H9 (cell line): ENCODE measurements around the gene CYLC1. TPM values are rescaled to one million over a fixed set of nuclear protein-coding genes. Genes with fewer than 3 reads are reported as not detected.

ENCODE experiments used
- DNase-seq: peaks from one replicate; pipeline ENCODE4 v3.0.0-alpha.2; 2017
- H2AFZ ChIP-seq: one replicate; pipeline ENCODE4 v1.6.1; 2013; ENCODE audit warnings: mild to moderate bottlenecking, low read length, control low read depth, moderate library complexity
- H2AK5ac ChIP-seq: 2 replicates; pipeline ENCODE4 v1.6.1; 2013; ENCODE audit warnings: low read length, control low read depth, mixed read lengths; ENCODE audit not compliant: insufficient read length
- H2BK120ac ChIP-seq: one replicate; pipeline ENCODE4 v1.6.1; 2013; ENCODE audit warnings: low read depth, mild to moderate bottlenecking, low read length, control low read depth, inconsistent platforms; ENCODE audit not compliant: poor library complexity, severe bottlenecking
- H2BK12ac ChIP-seq: 2 replicates; pipeline ENCODE4 v1.6.1; 2013; ENCODE audit warnings: low read length, control low read depth, mixed read lengths, low read depth; ENCODE audit not compliant: insufficient read length
- H2BK15ac ChIP-seq: 2 replicates; pipeline ENCODE4 v1.6.1; 2013; ENCODE audit warnings: low read depth, low read length, control low read depth
- H2BK20ac ChIP-seq: one replicate; pipeline ENCODE4 v1.6.1; 2013; ENCODE audit warnings: low read depth, mild to moderate bottlenecking, low read length, control low read depth, inconsistent platforms; ENCODE audit not compliant: poor library complexity, severe bottlenecking
- H2BK5ac ChIP-seq: 2 replicates; pipeline ENCODE4 v1.6.1; 2013; ENCODE audit warnings: low read length, control low read depth, mixed read lengths; ENCODE audit not compliant: insufficient read length
- H3K14ac ChIP-seq: 2 replicates; pipeline ENCODE4 v1.6.1; 2013; ENCODE audit warnings: low read length, control low read depth; ENCODE audit not compliant: insufficient read depth
- H3K18ac ChIP-seq: 2 replicates; pipeline ENCODE4 v1.6.1; 2013; ENCODE audit warnings: low read depth, mild to moderate bottlenecking, mixed read lengths, low read length, control low read depth; ENCODE audit not compliant: insufficient read length
- H3K23ac ChIP-seq: 2 replicates; pipeline ENCODE4 v1.6.1; 2013; ENCODE audit warnings: low read length, control low read depth, mixed read lengths, low read depth; ENCODE audit not compliant: insufficient read length
- H3K23me2 ChIP-seq: 2 replicates; pipeline ENCODE4 v1.6.1; 2013; ENCODE audit warnings: low read depth, mild to moderate bottlenecking, mixed read lengths, low read length, control low read depth; ENCODE audit not compliant: insufficient read length, poor library complexity, severe bottlenecking
- H3K27ac ChIP-seq: 2 replicates; pipeline ENCODE4 v1.5.1; 2013; ENCODE audit warnings: low read length, control low read depth, mixed read lengths, low read depth; ENCODE audit not compliant: insufficient read length
- H3K27me3 ChIP-seq: 2 replicates; pipeline ENCODE4 v1.6.1; 2013; ENCODE audit warnings: low read length, control low read depth, inconsistent platforms; ENCODE audit not compliant: insufficient read depth
- H3K4ac ChIP-seq: 2 replicates; pipeline ENCODE4 v1.6.1; 2013; ENCODE audit warnings: low read depth, mild to moderate bottlenecking, control low read depth, inconsistent platforms, low read length, moderate library complexity
- H3K4me1 ChIP-seq: 2 replicates; pipeline ENCODE4 v1.6.1; 2013; ENCODE audit warnings: low read length, control low read depth, inconsistent platforms; ENCODE audit not compliant: insufficient read depth
- H3K4me2 ChIP-seq: 2 replicates; pipeline ENCODE4 v1.6.1; 2013; ENCODE audit warnings: low read length, control low read depth, mixed read lengths; ENCODE audit not compliant: insufficient read length, insufficient read depth
- H3K56ac ChIP-seq: 2 replicates; pipeline ENCODE4 v1.6.1; 2013; ENCODE audit warnings: low read depth, mild to moderate bottlenecking, mixed read lengths, low read length, control low read depth; ENCODE audit not compliant: insufficient read length
- H3K79me1 ChIP-seq: 2 replicates; pipeline ENCODE4 v1.6.1; 2013; ENCODE audit warnings: low read depth, mild to moderate bottlenecking, moderate library complexity, low read length, control low read depth, inconsistent platforms; ENCODE audit not compliant: insufficient read depth, poor library complexity, severe bottlenecking
- H3K79me2 ChIP-seq: 2 replicates; pipeline ENCODE4 v1.6.1; 2013; ENCODE audit warnings: low read length, control low read depth, inconsistent platforms; ENCODE audit not compliant: insufficient read depth
- H3K9ac ChIP-seq: 2 replicates; pipeline ENCODE4 v1.6.1; 2013; ENCODE audit warnings: low read length, control low read depth, mixed read lengths; ENCODE audit not compliant: insufficient read length; ENCODE audit errors: extremely low read depth
- H3K9me3 ChIP-seq: one replicate; pipeline ENCODE4 v1.6.1; 2013; ENCODE audit warnings: low read depth, low read length, inconsistent platforms; ENCODE audit not compliant: control insufficient read depth
- H3T11ph ChIP-seq: one replicate; pipeline ENCODE4 v1.6.1; 2013; ENCODE audit warnings: mild to moderate bottlenecking, low read length, control low read depth, inconsistent platforms
- H4K20me1 ChIP-seq: one replicate; pipeline ENCODE4 v1.6.1; 2013; ENCODE audit not compliant: control insufficient read depth, insufficient read length, insufficient read depth
- H4K5ac ChIP-seq: 2 replicates; pipeline ENCODE4 v1.6.1; 2013; ENCODE audit warnings: low read depth, mild to moderate bottlenecking, mixed read lengths, low read length, control low read depth; ENCODE audit not compliant: insufficient read length
- H4K8ac ChIP-seq: replicated peaks from 2 replicates; pipeline ENCODE4 v1.6.1; 2013; ENCODE audit warnings: low read length, control low read depth, mixed read lengths, low read depth; ENCODE audit not compliant: insufficient read length
- H4K91ac ChIP-seq: 2 replicates; pipeline ENCODE4 v1.6.1; 2013; ENCODE audit warnings: low read depth, mild to moderate bottlenecking, moderate library complexity, mixed read lengths, low read length, control low read depth; ENCODE audit not compliant: insufficient read length
- H3K27ac Mint-ChIP-seq, 3 experiments: 2 replicates in 2 of 3; 3 replicates in 1 of 3; pipeline ENCODE4 v1.8.0; 2020 to 2021; ENCODE audit warnings: mixed read lengths in 3 of 3, mild to moderate bottlenecking in 1 of 3, moderate library complexity in 1 of 3
- H3K27me3 Mint-ChIP-seq: 2 replicates; pipeline ENCODE4 v1.8.0; 2021; ENCODE audit warnings: low read depth, mild to moderate bottlenecking, moderate library complexity, mixed read lengths
- H3K36me3 Mint-ChIP-seq, 3 experiments: 2 replicates in 2 of 3; 3 replicates in 1 of 3; pipeline ENCODE4 v1.8.0; 2020 to 2021; ENCODE audit warnings: low read depth in 3 of 3, mixed read lengths in 3 of 3; ENCODE audit not compliant: insufficient read depth in 1 of 3
- H3K4me1 Mint-ChIP-seq, 2 experiments: 2 replicates each; pipeline ENCODE4 v1.8.0; 2020; ENCODE audit warnings: mixed read lengths in 2 of 2
- H3K4me3 Mint-ChIP-seq, 2 experiments: 2 replicates in 1 of 2; 3 replicates in 1 of 2; pipeline ENCODE4 v1.8.0; 2020 to 2021; ENCODE audit warnings: mild to moderate bottlenecking in 2 of 2, mixed read lengths in 2 of 2, moderate library complexity in 1 of 2
- H3K9me3 Mint-ChIP-seq, 2 experiments: 2 replicates in 1 of 2; 3 replicates in 1 of 2; pipeline ENCODE4 v1.8.0; 2020; ENCODE audit warnings: mild to moderate bottlenecking in 2 of 2, mixed read lengths in 2 of 2, moderate library complexity in 1 of 2
- CTCF ChIP-seq: fragments of 200-600 bp; sonication (generic); conservative IDR thresholded peaks from 3 replicates; pipeline ENCODE4 v1.8.0; 2021; ENCODE audit warnings: antibody characterized with exemption, mild to moderate bottlenecking
- WGBS: extraction: QIAGEN DNeasy Blood & Tissue Kit; methylation state at CpG from one replicate; pipeline ENCODE4 v1.1.7; 2013; ENCODE audit warnings: missing lambda C conversion rate, low lambda C conversion rate, mixed read lengths; ENCODE audit not compliant: insufficient read length; ENCODE audit errors: extremely low coverage; 5-methylcytosine and 5-hydroxymethylcytosine counted together
- total RNA-seq: library from RNA; stranded (reverse); gene quantifications from 2 replicates; pipeline ENCODE4 v1.2.1, GENCODE V29; 2021

The CYLC1 gene
- total RNA-seq, 1 experiment from 2014 or later = not detected

GRCh38 chrX:83847339-83847738 is 13.6 kb upstream of the CYLC1 start:
- no CpG with 5 or more reads among the region's 5 CpGs for WGBS
- H3K9me3 ChIP-seq = no peaks in the 10 kb centered on the region

More at GRCh38 chrX:83847339-83847738, 13.6 kb upstream of the CYLC1 start:
- Mint-ChIP-seq H3K27ac (no peak overlapping the region), H3K4me1 (no peaks in the 10 kb centered on the region), H3K27me3 (no peaks in the 10 kb centered on the region), H3K4me3 (no peak overlapping the region), H3K36me3 (peaks cover 0 to 4% (median 0%) of the 10 kb centered on the region in 3 experiments; a peak in 2 of 7 replicates), H3K9me3 (peaks cover 60 to 72% of the 10 kb centered on the region in 2 experiments)
- Histone ChIP-seq H2BK120ac (no peak overlapping the region), H2BK15ac (no peak overlapping the region), H3K9ac (no peak overlapping the region), H3K4me2 (no peak overlapping the region), H3K14ac (no peak overlapping the region), H3T11ph (no peak overlapping the region), H3K27ac (no peak overlapping the region), H3K79me1 (no peaks in the 10 kb centered on the region), H3K4me1 (no peaks in the 10 kb centered on the region), H2AFZ (no peak overlapping the region), H4K20me1 (no peaks in the 10 kb centered on the region), H2BK5ac (no peak overlapping the region), H3K56ac (no peak overlapping the region), H3K23me2 (no peaks in the 10 kb centered on the region), H2BK20ac (no peak overlapping the region), H3K27me3 (no peaks in the 10 kb centered on the region), H4K91ac (no peak overlapping the region), H3K18ac (no peak overlapping the region), H3K4ac (no peak overlapping the region), H3K23ac (no peak overlapping the region), H4K8ac (no peak overlapping the region), H2AK5ac (no peak overlapping the region), H2BK12ac (no peak overlapping the region), H4K5ac (no peak overlapping the region), H3K79me2 (no peaks in the 10 kb centered on the region)
- DNase-seq = no peak
- TF ChIP-seq CTCF = no peak
